T-helper 2 cell treated with Interferon-gamma antibody and Interleukin-4, amounts not matched to agents 5 μg/mL and 100 μg/mL, for 36 hours (primary cell): ENCODE results near the gene GUCD1.
"Not testable (repeated sequence)": the region's sequence is repeated elsewhere in the genome, so short reads cannot be mapped to it uniquely, and the experiment has no call there.

Experiments
- DNase-seq: peaks from one replicate; pipeline ENCODE4 v3.0.0; 2021; ENCODE audit warnings: low spot score
- H3K27ac Mint-ChIP-seq: one replicate; pipeline ENCODE4 v1.8.0; 2021; ENCODE audit warnings: mild to moderate bottlenecking, mixed read lengths
- H3K27me3 Mint-ChIP-seq: one replicate; pipeline ENCODE4 v1.8.0; 2021; ENCODE audit warnings: low read depth, mixed read lengths
- H3K36me3 Mint-ChIP-seq: one replicate; pipeline ENCODE4 v1.8.0; 2021; ENCODE audit warnings: low read depth, mixed read lengths
- H3K4me1 Mint-ChIP-seq: one replicate; pipeline ENCODE4 v1.8.0; 2021; ENCODE audit warnings: low read depth, mixed read lengths
- H3K4me3 Mint-ChIP-seq: one replicate; pipeline ENCODE4 v1.8.0; 2022; ENCODE audit warnings: mild to moderate bottlenecking, moderate library complexity, mixed read lengths
- H3K9me3 Mint-ChIP-seq: one replicate; pipeline ENCODE4 v1.8.0; 2021; ENCODE audit warnings: mixed read lengths

Gene GUCD1

GRCh38 chr22:24554313-24555164 is at the start of gene GUCD1:
TSS of gene GUCD1 (minus strand) at chr22:24555138. CDS start at chr22:24554991, 147 bp downstream.
- Mint-ChIP-seq H3K4me3 (peak within 1 kb of the TSS; percentile 97), H3K9me3 (no peaks in the 10 kb centered on the region), H3K27me3 (no peaks in the 10 kb centered on the region), H3K4me1 (peaks cover 46% of the 10 kb centered on the region), H3K27ac (peak within 1 kb of the TSS; percentile 98), H3K36me3 (peaks cover 44% of the 10 kb centered on the region)
- DNase-seq: peak; percentile 23

GRCh38 chr22:24603770-24604629 is 49.1 kb upstream of the GUCD1 start:
- Mint-ChIP-seq H3K4me3 (peak overlapping the region; percentile 65), H3K27ac (peak overlapping the region; percentile 81), H3K4me1 (peaks cover 28% of the 10 kb centered on the region)
- peak; percentile 15 for DNase-seq
- H3K36me3 Mint-ChIP-seq, H3K9me3 Mint-ChIP-seq, H3K27me3 Mint-ChIP-seq: not testable (repeated sequence)

GRCh38 chr22:24602847-24603769 is 48.2 kb upstream of the GUCD1 start, which contains the start of gene GGT1:
TSS of gene GGT1 (plus strand) at chr22:24603193. CDS start at chr22:24611082, 7,889 bp downstream.
- H3K36me3 Mint-ChIP-seq, H3K9me3 Mint-ChIP-seq: not testable (repeated sequence)
- peak within 1 kb of the TSS; percentile 81 for H3K27ac Mint-ChIP-seq

GRCh38 chr22:24602105-24602749 is 47.3 kb upstream of the GUCD1 start:
- H3K9me3 Mint-ChIP-seq: not testable (repeated sequence)
- H3K4me1 Mint-ChIP-seq: peaks cover 24% of the 10 kb centered on the region

More at GRCh38 chr22:24602847-24603769, 48.2 kb upstream of the GUCD1 start, which contains the start of gene GGT1:
- H3K4me1 Mint-ChIP-seq: peaks cover 28% of the 10 kb centered on the region
- not testable (repeated sequence) for DNase-seq, H3K27me3 Mint-ChIP-seq
- H3K4me3 Mint-ChIP-seq: peak within 1 kb of the TSS; percentile 65

GRCh38 chr22:24601217-24602104 is 46.5 kb upstream of the GUCD1 start:
- Mint-ChIP-seq H3K4me1 (peaks cover 24% of the 10 kb centered on the region), H3K4me3 (no peak overlapping the region), H3K27ac (peak overlapping the region; percentile 73), H3K27me3 (no peaks in the 10 kb centered on the region), H3K36me3 (no peaks in the 10 kb centered on the region), H3K9me3 (no peaks in the 10 kb centered on the region)
- DNase-seq: no peak

More at GRCh38 chr22:24602105-24602749, 47.3 kb upstream of the GUCD1 start:
- not testable (repeated sequence) for H3K4me3 Mint-ChIP-seq, DNase-seq, H3K36me3 Mint-ChIP-seq, H3K27me3 Mint-ChIP-seq
- H3K27ac Mint-ChIP-seq: peak overlapping the region; percentile 15

GRCh38 chr22:24599958-24600715 is 45.2 kb upstream of the GUCD1 start:
- H3K36me3 Mint-ChIP-seq, H3K27ac Mint-ChIP-seq, H3K4me3 Mint-ChIP-seq, DNase-seq, H3K9me3 Mint-ChIP-seq, H3K27me3 Mint-ChIP-seq: not testable (repeated sequence)
- H3K4me1 Mint-ChIP-seq: peaks cover 23% of the 10 kb centered on the region

- Mint-ChIP-seq H3K4me1 (peaks cover 23% of the 10 kb centered on the region), H3K4me3 (no peak overlapping the region), H3K36me3 (no peaks in the 10 kb centered on the region), H3K27ac (no peak overlapping the region), H3K27me3 (no peaks in the 10 kb centered on the region), H3K9me3 (no peaks in the 10 kb centered on the region)
- DNase-seq: no peak
Measured at GRCh38 chr22:24599514-24599913, 44.6 kb upstream of the GUCD1 start.

GRCh38 chr22:24597076-24597475 is 42.1 kb upstream of the GUCD1 start:
- H3K36me3 Mint-ChIP-seq, H3K27me3 Mint-ChIP-seq, H3K27ac Mint-ChIP-seq, H3K9me3 Mint-ChIP-seq, DNase-seq, H3K4me3 Mint-ChIP-seq: not testable (repeated sequence)
- peaks cover 10% of the 10 kb centered on the region for H3K4me1 Mint-ChIP-seq

GRCh38 chr22:24595863-24596262 is 40.9 kb upstream of the GUCD1 start:
- H3K27me3 Mint-ChIP-seq: no peaks in the 10 kb centered on the region
- no peaks in the 10 kb centered on the region for H3K9me3 Mint-ChIP-seq
- no peak overlapping the region for H3K27ac Mint-ChIP-seq
- H3K4me1 Mint-ChIP-seq: peaks cover 4% of the 10 kb centered on the region
- no peaks in the 10 kb centered on the region for H3K36me3 Mint-ChIP-seq
- DNase-seq: no peak
- no peak overlapping the region for H3K4me3 Mint-ChIP-seq

- DNase-seq: no peak
- Mint-ChIP-seq H3K27ac (no peak overlapping the region), H3K4me1 (peaks cover 1% of the 10 kb centered on the region), H3K9me3 (no peaks in the 10 kb centered on the region), H3K36me3 (no peaks in the 10 kb centered on the region), H3K27me3 (no peaks in the 10 kb centered on the region), H3K4me3 (no peak overlapping the region)
Measured at GRCh38 chr22:24595228-24595627, 40.3 kb upstream of the GUCD1 start.

GRCh38 chr22:24594569-24595120 is 39.7 kb upstream of the GUCD1 start:
- Mint-ChIP-seq H3K36me3 (no peaks in the 10 kb centered on the region), H3K4me1 (peaks cover 1% of the 10 kb centered on the region)
- no peak for DNase-seq

More at GRCh38 chr22:24594569-24595120, 39.7 kb upstream of the GUCD1 start:
- Mint-ChIP-seq H3K27me3 (no peaks in the 10 kb centered on the region), H3K27ac (no peak overlapping the region), H3K9me3 (no peaks in the 10 kb centered on the region), H3K4me3 (no peak overlapping the region)
